GM23338 (cell line): ENCODE data around the gene SYNE3.

Experiments used
- EZH2 ChIP-seq: fragments of 200-600 bp; sonication (generic); IDR thresholded peaks from one replicate; pipeline ENCODE4 v1.8.0; 2017; ENCODE audit warnings: antibody characterized with exemption, mild to moderate bottlenecking, low read depth; ENCODE audit not compliant: unreplicated experiment
- EZH2phosphoT487 ChIP-seq: fragments of 200-600 bp; sonication (generic); IDR thresholded peaks from one replicate; pipeline ENCODE4 v1.8.1; 2018; ENCODE audit warnings: antibody characterized with exemption; ENCODE audit not compliant: unreplicated experiment
- JUNB ChIP-seq: IDR thresholded peaks from one replicate; pipeline ENCODE4 v1.6.1; 2016; ENCODE audit warnings: antibody characterized with exemption; ENCODE audit not compliant: unreplicated experiment
- NANOG ChIP-seq: IDR thresholded peaks from 2 replicates; pipeline ENCODE4 v1.6.1; 2016; ENCODE audit warnings: antibody characterized with exemption, borderline replicate concordance
- POLR2AphosphoS5 ChIP-seq: IDR thresholded peaks from 2 replicates; pipeline ENCODE4 v1.6.1; 2016; ENCODE audit warnings: antibody characterized with exemption, low read depth
- ZNF331 ChIP-seq: fragments of 250-450 bp; sonication (Bioruptor Pico); IDR thresholded peaks from 2 replicates; pipeline ENCODE4 v1.5.0; 2020; ENCODE audit warnings: low read depth, mild to moderate bottlenecking, moderate library complexity
- TF ChIP-seq, protein P1 (sequence below), 2 experiments: fragments of 200-600 bp in 1 of 2; sonication (generic) in 1 of 2; conservative IDR thresholded peaks; 2 replicates each; pipeline versions ENCODE4 v1.5.1 to v1.6.1; 2016 to 2017; ENCODE audit warnings: antibody characterized with exemption in 2 of 2, low read depth in 2 of 2, mild to moderate bottlenecking in 2 of 2, moderate library complexity in 1 of 2
- TF ChIP-seq, protein P2 (sequence below): fragments of 250-450 bp; sonication (Bioruptor Pico); IDR thresholded peaks from 2 replicates; pipeline ENCODE4 v1.5.0; 2020; ENCODE audit warnings: mild to moderate bottlenecking, moderate library complexity

DNA sequence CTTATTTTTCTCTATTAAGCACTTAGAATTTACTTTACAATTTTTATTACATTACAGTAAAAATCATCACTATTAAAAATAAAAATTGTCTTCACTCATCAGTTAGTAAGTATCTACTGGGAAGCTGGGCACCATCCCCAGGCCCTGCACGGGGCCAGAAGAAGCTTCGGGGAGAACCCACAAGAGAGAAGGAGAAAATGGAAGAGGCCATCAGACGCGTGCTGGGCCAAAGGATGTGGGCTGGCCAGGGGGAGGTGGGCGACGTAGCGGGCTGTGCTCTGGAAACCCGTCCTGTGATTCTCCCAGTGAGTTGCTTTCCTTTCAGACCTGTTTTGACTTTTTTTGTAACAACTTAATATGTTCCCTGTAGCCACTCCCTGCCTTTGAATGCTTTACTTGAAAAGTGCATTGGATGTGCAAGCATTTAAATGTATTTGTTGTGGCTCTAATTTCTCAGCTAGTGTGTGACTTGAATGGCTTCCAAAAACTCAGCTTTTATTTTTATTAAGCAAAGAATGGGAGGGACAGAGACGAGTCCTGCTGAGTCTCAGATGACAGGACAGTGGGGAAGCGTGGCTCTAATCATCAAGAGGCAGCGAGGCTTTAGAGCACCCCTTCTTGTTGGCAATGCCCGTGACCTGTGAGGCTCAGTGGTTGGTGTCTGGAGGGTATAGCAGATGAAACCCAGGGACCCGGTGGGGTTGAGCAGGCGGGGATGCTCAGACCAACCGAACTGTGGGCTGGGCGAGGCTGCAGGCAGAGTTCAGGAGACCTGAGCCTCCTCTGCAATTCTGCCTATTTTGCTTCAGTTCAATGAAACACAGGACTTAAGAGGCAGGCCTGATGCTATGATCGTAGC is 38.8 kb downstream of the SYNE3 start:
- TF ChIP-seq EZH2phosphoT487: no peak
- TF ChIP-seq, protein P1, sequence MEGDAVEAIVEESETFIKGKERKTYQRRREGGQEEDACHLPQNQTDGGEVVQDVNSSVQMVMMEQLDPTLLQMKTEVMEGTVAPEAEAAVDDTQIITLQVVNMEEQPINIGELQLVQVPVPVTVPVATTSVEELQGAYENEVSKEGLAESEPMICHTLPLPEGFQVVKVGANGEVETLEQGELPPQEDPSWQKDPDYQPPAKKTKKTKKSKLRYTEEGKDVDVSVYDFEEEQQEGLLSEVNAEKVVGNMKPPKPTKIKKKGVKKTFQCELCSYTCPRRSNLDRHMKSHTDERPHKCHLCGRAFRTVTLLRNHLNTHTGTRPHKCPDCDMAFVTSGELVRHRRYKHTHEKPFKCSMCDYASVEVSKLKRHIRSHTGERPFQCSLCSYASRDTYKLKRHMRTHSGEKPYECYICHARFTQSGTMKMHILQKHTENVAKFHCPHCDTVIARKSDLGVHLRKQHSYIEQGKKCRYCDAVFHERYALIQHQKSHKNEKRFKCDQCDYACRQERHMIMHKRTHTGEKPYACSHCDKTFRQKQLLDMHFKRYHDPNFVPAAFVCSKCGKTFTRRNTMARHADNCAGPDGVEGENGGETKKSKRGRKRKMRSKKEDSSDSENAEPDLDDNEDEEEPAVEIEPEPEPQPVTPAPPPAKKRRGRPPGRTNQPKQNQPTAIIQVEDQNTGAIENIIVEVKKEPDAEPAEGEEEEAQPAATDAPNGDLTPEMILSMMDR (conservative IDR thresholded peaks at IDR 0.05; ENCODE audit: low read depth in 2 of 2): no peak
- no peak for TF ChIP-seq ZNF331 (CRISPR knock-in tag)
- no peak for TF ChIP-seq POLR2AphosphoS5
- TF ChIP-seq, protein P2, sequence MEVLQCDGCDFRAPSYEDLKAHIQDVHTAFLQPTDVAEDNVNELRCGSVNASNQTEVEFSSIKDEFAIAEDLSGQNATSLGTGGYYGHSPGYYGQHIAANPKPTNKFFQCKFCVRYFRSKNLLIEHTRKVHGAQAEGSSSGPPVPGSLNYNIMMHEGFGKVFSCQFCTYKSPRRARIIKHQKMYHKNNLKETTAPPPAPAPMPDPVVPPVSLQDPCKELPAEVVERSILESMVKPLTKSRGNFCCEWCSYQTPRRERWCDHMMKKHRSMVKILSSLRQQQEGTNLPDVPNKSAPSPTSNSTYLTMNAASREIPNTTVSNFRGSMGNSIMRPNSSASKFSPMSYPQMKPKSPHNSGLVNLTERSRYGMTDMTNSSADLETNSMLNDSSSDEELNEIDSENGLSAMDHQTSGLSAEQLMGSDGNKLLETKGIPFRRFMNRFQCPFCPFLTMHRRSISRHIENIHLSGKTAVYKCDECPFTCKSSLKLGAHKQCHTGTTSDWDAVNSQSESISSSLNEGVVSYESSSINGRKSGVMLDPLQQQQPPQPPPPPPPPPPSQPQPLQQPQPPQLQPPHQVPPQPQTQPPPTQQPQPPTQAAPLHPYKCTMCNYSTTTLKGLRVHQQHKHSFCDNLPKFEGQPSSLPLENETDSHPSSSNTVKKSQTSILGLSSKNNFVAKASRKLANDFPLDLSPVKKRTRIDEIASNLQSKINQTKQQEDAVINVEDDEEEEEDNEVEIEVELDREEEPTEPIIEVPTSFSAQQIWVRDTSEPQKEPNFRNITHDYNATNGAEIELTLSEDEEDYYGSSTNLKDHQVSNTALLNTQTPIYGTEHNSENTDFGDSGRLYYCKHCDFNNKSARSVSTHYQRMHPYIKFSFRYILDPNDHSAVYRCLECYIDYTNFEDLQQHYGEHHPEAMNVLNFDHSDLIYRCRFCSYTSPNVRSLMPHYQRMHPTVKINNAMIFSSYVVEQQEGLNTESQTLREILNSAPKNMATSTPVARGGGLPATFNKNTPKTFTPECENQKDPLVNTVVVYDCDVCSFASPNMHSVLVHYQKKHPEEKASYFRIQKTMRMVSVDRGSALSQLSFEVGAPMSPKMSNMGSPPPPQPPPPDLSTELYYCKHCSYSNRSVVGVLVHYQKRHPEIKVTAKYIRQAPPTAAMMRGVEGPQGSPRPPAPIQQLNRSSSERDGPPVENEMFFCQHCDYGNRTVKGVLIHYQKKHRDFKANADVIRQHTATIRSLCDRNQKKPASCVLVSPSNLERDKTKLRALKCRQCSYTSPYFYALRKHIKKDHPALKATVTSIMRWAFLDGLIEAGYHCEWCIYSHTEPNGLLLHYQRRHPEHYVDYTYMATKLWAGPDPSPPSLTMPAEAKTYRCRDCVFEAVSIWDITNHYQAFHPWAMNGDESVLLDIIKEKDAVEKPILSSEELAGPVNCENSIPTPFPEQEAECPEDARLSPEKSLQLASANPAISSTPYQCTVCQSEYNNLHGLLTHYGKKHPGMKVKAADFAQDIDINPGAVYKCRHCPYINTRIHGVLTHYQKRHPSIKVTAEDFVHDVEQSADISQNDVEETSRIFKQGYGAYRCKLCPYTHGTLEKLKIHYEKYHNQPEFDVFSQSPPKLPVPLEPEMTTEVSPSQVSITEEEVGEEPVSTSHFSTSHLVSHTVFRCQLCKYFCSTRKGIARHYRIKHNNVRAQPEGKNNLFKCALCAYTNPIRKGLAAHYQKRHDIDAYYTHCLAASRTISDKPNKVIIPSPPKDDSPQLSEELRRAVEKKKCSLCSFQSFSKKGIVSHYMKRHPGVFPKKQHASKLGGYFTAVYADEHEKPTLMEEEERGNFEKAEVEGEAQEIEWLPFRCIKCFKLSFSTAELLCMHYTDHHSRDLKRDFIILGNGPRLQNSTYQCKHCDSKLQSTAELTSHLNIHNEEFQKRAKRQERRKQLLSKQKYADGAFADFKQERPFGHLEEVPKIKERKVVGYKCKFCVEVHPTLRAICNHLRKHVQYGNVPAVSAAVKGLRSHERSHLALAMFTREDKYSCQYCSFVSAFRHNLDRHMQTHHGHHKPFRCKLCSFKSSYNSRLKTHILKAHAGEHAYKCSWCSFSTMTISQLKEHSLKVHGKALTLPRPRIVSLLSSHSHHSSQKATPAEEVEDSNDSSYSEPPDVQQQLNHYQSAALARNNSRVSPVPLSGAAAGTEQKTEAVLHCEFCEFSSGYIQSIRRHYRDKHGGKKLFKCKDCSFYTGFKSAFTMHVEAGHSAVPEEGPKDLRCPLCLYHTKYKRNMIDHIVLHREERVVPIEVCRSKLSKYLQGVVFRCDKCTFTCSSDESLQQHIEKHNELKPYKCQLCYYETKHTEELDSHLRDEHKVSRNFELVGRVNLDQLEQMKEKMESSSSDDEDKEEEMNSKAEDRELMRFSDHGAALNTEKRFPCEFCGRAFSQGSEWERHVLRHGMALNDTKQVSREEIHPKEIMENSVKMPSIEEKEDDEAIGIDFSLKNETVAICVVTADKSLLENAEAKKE (CRISPR knock-in tag): no peak
- no peak for TF ChIP-seq EZH2
- TF ChIP-seq NANOG: no peak
- no peak for TF ChIP-seq JUNB
